Gastroesophageal sphincter (tissue), 3 donors: Measurements from ENCODE around the gene DBP.

Experiments used
- EP300 ChIP-seq: sonication (generic); formaldehyde crosslinking; IDR thresholded peaks from one replicate; pipeline ENCODE4 v1.6.1; 2017; ENCODE audit warnings: antibody characterized with exemption, mild to moderate bottlenecking
- POLR2A ChIP-seq, 2 donors: fragments of 450-650 bp; IDR thresholded peaks; one replicate each; pipeline ENCODE4 v1.6.1; 2017; ENCODE audit warnings: antibody characterized with exemption in 2 of 2, mild to moderate bottlenecking in 2 of 2, moderate library complexity in 1 of 2
- POLR2AphosphoS5 ChIP-seq: sonication (generic); formaldehyde crosslinking; IDR thresholded peaks from one replicate; pipeline ENCODE4 v1.6.1; 2017; ENCODE audit warnings: antibody characterized with exemption
- TF ChIP-seq, protein P1 (sequence below), 4 experiments: fragments of 200-600 bp in 2 of 4; fragments of 450-650 bp in 2 of 4; sonication (generic) in 1 of 4; IDR thresholded peaks; one replicate each; pipeline ENCODE4 v1.5.1; 2017 to 2019; ENCODE audit warnings: antibody characterized with exemption in 4 of 4, mild to moderate bottlenecking in 2 of 4, moderate library complexity in 2 of 4

DNA sequence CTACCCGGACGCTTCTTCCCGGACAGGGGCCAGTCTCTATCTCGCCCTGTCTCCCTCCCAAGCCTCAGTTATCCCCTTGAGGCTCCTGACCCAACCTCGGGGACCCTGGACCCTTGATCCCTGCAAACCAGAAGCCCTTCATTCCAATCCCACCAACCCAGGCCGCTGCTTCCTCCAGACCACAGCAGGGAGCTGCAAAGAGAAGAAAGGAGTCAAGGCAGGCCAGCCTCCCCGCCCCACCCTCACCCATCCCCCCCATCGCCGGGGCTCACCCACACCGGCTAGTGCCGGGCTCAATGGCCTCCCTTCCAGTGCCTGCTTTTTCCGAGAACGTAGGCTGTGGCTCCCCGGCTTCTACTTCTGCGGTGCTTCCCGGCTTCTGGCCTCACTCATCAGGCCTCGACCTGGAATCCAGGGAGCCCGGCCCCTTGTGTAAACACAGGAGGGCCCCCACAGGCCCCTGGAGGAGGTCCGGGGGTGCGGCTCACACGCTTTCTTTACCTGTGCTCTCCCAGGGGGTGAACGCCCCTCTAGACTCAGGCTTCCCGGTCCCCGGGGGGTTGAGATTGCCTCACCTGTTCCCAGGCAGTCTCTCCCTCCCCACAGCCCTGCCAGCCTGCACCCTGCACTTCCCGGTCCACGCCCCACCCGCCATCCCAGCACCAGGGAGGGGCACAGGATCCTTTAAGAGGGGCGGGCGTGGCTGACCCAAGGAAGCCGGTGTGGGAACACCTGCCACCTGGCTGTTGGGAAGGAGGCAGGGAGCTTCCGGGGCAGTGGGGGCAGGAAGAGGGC is 22.5 kb downstream of the DBP start, which contains the start of gene FAM83E:
- TF ChIP-seq, protein P1, sequence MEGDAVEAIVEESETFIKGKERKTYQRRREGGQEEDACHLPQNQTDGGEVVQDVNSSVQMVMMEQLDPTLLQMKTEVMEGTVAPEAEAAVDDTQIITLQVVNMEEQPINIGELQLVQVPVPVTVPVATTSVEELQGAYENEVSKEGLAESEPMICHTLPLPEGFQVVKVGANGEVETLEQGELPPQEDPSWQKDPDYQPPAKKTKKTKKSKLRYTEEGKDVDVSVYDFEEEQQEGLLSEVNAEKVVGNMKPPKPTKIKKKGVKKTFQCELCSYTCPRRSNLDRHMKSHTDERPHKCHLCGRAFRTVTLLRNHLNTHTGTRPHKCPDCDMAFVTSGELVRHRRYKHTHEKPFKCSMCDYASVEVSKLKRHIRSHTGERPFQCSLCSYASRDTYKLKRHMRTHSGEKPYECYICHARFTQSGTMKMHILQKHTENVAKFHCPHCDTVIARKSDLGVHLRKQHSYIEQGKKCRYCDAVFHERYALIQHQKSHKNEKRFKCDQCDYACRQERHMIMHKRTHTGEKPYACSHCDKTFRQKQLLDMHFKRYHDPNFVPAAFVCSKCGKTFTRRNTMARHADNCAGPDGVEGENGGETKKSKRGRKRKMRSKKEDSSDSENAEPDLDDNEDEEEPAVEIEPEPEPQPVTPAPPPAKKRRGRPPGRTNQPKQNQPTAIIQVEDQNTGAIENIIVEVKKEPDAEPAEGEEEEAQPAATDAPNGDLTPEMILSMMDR (IDR thresholded peaks at IDR 0.05) = no peak
- TF ChIP-seq POLR2A (IDR thresholded peaks at IDR 0.05) (peak in 1 of 2 donors; percentile 23), POLR2AphosphoS5 (no peak), EP300 (no peak)
